Fibroblast of the aortic adventitia (primary cell): ENCODE data around the gene SMAD7. TPM values are rescaled to one million over a fixed set of nuclear protein-coding genes. Genes with fewer than 3 reads are reported as not detected.

Experiments
- DNase-seq: peaks from one replicate; pipeline ENCODE4 v3.0.0-alpha.2; 2010; ENCODE audit warnings: low read depth
- H3K4me3 ChIP-seq: 2 replicates; pipeline ENCODE4 v1.5.1; 2011; ENCODE audit warnings: low read depth, mild to moderate bottlenecking, control low read depth, low read length, moderate library complexity
- total RNA-seq: library from RNA; depleted of rRNA; stranded (reverse); fragments of >200 nt; gene quantifications from 2 replicates; pipeline ENCODE4 v1.2.3, GENCODE V29; 2012; ENCODE audit warnings: low replicate concordance
- TF ChIP-seq, protein P1 (sequence below): IDR thresholded peaks from 2 replicates; pipeline ENCODE4 v1.5.1; 2011; ENCODE audit warnings: mild to moderate bottlenecking, low read length, control low read depth, inconsistent platforms; ENCODE audit not compliant: insufficient read depth

Gene SMAD7
- total RNA-seq, 1 donor, result 27.2 TPM

DNA sequence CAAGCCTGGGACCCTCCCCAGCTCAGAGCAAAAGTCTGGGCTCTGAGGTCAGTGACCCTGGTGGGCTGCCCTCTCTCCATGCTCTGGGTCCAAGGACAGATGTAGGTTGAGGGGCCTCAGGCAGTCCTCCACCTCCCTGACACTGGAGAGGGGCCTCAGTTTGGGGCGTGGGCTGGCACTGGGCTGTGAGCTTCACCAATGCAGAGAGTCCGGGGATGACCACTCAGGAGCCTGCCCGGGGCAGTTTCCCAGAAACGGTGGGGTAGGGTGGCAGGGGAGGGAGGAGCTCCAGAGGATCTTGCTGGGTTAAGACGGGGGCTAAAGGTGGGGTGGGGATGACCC, 40.5 kb upstream of the SMAD7 start:
- TF ChIP-seq, protein P1, sequence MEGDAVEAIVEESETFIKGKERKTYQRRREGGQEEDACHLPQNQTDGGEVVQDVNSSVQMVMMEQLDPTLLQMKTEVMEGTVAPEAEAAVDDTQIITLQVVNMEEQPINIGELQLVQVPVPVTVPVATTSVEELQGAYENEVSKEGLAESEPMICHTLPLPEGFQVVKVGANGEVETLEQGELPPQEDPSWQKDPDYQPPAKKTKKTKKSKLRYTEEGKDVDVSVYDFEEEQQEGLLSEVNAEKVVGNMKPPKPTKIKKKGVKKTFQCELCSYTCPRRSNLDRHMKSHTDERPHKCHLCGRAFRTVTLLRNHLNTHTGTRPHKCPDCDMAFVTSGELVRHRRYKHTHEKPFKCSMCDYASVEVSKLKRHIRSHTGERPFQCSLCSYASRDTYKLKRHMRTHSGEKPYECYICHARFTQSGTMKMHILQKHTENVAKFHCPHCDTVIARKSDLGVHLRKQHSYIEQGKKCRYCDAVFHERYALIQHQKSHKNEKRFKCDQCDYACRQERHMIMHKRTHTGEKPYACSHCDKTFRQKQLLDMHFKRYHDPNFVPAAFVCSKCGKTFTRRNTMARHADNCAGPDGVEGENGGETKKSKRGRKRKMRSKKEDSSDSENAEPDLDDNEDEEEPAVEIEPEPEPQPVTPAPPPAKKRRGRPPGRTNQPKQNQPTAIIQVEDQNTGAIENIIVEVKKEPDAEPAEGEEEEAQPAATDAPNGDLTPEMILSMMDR, result no peak
- no peak overlapping the region for H3K4me3 ChIP-seq
- DNase-seq, result no peak

DNA sequence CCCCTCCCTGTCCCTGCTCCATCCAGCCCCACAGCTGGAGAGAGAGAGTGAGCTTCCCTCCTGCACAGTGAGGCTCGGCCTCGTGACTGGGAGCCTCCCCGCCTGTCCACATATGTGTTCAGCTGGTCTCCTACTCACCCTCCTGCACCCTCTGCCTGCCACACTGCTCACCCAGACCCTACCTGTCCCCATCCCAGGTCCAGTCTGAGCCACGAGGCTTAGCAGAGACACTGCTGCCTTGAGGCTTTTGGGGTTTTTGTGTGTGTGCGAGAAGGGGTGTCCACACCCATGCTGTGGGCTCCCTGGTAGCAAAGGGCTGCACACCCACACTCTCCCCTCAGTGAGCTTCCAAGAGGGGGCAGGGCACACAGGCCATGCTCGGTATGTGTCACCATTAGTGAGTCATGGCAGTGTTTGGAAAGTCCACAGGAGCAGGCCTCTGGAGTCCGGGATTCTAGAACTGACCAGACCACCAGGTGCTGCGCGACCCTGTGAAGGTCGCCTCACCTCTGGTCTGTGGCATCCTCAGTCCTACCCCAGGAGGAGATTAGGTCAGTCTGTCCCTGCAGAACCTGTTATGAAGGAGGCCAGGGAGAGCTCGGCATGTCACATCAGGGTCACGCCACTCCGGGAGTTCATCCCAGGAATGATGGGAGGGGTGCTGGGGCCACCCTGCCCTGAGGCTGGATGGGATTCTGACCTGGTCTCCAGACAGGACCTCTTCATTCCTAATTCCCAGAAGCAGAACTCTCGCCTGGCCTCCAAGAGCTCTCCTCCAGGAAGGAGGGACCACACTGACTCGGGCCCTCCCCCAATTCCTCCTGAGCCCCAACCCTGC, 39.9 kb upstream of the SMAD7 start:
- H3K4me3 ChIP-seq, result no peak overlapping the region
- DNase-seq, result peak; percentile 63
- TF ChIP-seq, protein P1, result no peak

DNA sequence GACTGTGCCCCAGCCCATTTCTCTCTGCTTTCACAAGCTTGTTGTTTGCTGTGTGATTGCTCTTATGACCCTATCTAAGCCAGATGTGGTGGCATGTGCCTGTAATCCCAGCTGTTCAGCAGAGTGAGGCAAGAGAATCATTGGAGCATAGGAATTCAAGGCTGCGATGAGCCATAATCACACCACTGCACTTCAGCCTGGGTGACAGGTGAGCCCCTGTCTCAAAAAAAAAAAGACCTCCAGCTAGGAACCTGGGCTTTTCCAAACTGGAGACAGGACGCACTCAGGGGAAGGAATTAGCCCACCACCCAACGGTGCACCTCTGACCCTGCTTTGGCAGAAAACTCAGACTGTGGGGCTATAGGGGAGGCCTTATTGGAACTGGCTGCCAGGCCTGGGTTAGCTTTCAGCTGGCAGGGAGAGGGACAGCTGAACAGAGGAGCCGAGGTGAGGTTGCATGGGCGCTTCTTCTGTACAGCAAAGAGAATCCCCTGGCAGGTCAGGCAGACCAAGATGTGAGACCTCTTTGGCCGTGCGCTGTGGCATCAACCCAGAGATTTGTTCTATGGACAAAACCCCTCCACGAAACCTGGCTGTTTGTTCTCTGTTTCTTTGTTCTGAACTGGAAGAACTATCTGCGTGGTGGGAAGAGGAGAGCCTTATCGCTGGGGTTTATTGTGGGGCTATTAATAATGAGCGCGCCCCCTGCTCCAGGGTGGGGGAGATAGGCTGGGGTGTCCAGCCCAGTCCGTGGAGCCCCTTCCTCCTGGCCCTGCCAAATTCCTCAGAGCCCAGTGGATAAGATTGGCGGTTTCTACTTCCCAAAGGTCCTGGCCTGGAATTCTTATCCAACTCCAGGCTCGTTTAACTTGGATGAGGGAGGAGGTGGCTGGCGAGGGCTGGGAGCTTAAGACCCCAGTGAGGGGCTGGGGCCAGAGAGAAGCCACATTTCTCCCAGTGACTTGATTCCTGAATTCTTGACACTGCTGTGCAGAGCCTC, 38.8 kb upstream of the SMAD7 start:
- DNase-seq, result peak; percentile 40
- TF ChIP-seq, protein P1, result no peak
- no peak overlapping the region for H3K4me3 ChIP-seq

DNA sequence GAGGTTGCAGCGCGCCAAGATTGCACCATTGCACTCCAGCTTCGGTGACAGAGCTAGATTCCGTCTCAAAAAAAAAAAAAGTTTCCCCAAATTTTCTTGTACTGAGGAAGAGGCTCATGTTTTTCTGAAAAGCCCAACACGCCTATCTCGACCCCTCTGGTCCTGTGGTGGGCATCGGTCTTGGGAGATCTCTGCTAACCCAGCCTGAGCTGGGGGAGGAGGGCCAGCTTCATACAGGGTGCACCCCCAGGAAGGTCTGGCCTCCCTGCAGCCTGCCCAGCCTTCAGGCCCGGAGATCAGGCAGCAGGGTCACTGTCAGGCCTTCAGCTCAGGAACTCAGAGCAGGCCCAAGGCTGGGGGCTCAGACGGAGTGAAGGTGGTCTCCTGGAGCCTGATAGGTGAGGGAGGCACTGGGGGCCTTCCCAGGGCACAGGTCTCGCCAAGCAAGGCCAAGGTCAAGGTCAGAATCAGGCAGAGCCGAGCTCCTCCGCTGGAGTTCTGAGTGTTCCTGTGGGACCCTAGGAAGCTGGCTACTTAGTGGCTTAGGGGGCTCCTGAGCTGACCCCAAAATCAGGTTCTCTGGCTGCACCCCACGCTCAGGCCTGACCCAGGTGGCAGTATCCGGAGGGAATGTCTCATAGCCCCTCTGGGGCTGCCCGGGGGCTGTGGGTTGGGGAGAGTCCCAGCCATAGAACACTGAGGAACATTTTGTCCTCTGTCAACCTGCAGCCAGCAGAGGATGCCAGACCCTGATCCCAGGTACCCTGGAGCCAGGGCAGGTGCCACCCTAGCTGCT, 37.9 kb upstream of the SMAD7 start:
- TF ChIP-seq, protein P1, result no peak
- DNase-seq, result no peak
- no peak overlapping the region for H3K4me3 ChIP-seq

DNA sequence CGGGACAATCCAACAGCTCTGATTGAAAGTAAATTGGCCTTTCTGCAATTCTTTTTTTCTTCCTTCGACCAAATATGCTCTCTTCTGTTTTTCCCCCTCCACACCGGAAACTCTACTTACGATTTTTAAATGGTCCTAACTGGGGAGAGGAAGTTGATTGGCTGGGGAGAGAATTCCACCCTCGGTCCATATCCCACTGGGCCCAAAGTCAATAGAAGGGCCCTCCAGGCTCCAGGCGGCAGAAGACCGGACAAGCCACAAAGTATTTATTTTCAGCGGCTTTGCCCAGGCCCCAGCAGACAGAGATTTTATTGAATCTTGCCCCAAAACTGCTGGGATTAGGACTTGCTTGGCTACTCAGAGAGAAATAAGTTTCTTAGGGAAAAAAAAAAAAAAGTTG, 37.1 kb upstream of the SMAD7 start:
- TF ChIP-seq, protein P1, result no peak
- no peak for DNase-seq
- no peak overlapping the region for H3K4me3 ChIP-seq
